Measurements from ENCODE around the gene KANK4. TPM values are rescaled to one million over a fixed set of nuclear protein-coding genes. Genes with fewer than 3 reads are reported as not detected.

KANK4 gene
- total RNA-seq, 1 donor = under 0.01 TPM

- Histone ChIP-seq H3K4me2 (ENCODE audit: insufficient read depth, low read length) (no peak overlapping the region), H3K79me2 (ENCODE audit: insufficient read depth, low read length) (no peaks in the 10 kb centered on the region), H3K27ac (ENCODE audit: low read depth, low read length) (no peak overlapping the region), H3K36me3 (ENCODE audit: insufficient read depth, low read length) (no peaks in the 10 kb centered on the region), H3K4me3 (ENCODE audit: insufficient read depth, low read length) (no peak overlapping the region), H3K9me3 (ENCODE audit: low read depth, low read length) (no peaks in the 10 kb centered on the region), H2AFZ (ENCODE audit: low read length) (no peak overlapping the region), H3K4me1 (ENCODE audit: insufficient read depth, low read length) (no peaks in the 10 kb centered on the region), H4K20me1 (ENCODE audit: insufficient read depth, low read length) (no peaks in the 10 kb centered on the region), H3K27me3 (ENCODE audit: insufficient read depth, low read length) (no peaks in the 10 kb centered on the region)
- DNase-seq (ENCODE audit: insufficient read length, low spot score, missing footprints) = no peak
- no peak for TF ChIP-seq CTCF (IDR thresholded peaks at IDR 0.05; ENCODE audit: extremely low read depth, low read depth, low read length)
Observed at GRCh38 chr1:62362926-62363325, 43.7 kb upstream of the KANK4 start.

- H3K4me2 ChIP-seq (ENCODE audit: insufficient read depth, low read length) = no peak overlapping the region
- no peaks in the 10 kb centered on the region for H3K9me3 ChIP-seq (ENCODE audit: low read depth, low read length)
- no peak overlapping the region for H2AFZ ChIP-seq (ENCODE audit: low read length)
- no peaks in the 10 kb centered on the region for H4K20me1 ChIP-seq (ENCODE audit: insufficient read depth, low read length)
- no peaks in the 10 kb centered on the region for H3K27me3 ChIP-seq (ENCODE audit: insufficient read depth, low read length)
- H3K27ac ChIP-seq (ENCODE audit: low read depth, low read length) = no peak overlapping the region
- no peak overlapping the region for H3K4me3 ChIP-seq (ENCODE audit: insufficient read depth, low read length)
- H3K4me1 ChIP-seq (ENCODE audit: insufficient read depth, low read length) = no peaks in the 10 kb centered on the region
- no peaks in the 10 kb centered on the region for H3K36me3 ChIP-seq (ENCODE audit: insufficient read depth, low read length)
- no peak for TF ChIP-seq CTCF (IDR thresholded peaks at IDR 0.05; ENCODE audit: extremely low read depth, low read depth, low read length)
- no peaks in the 10 kb centered on the region for H3K79me2 ChIP-seq (ENCODE audit: insufficient read depth, low read length)
- DNase-seq (ENCODE audit: insufficient read length, low spot score, missing footprints) = no peak
Observed at GRCh38 chr1:62362061-62362917, 43.1 kb upstream of the KANK4 start.

- Histone ChIP-seq H3K9me3 (ENCODE audit: low read depth, low read length) (no peaks in the 10 kb centered on the region), H4K20me1 (ENCODE audit: insufficient read depth, low read length) (no peaks in the 10 kb centered on the region), H3K4me3 (ENCODE audit: insufficient read depth, low read length) (no peak overlapping the region), H3K4me2 (ENCODE audit: insufficient read depth, low read length) (no peak overlapping the region), H3K27ac (ENCODE audit: low read depth, low read length) (no peak overlapping the region), H3K79me2 (ENCODE audit: insufficient read depth, low read length) (no peaks in the 10 kb centered on the region), H3K36me3 (ENCODE audit: insufficient read depth, low read length) (no peaks in the 10 kb centered on the region), H3K4me1 (ENCODE audit: insufficient read depth, low read length) (no peaks in the 10 kb centered on the region), H2AFZ (ENCODE audit: low read length) (no peak overlapping the region), H3K27me3 (ENCODE audit: insufficient read depth, low read length) (no peaks in the 10 kb centered on the region)
- TF ChIP-seq CTCF (IDR thresholded peaks at IDR 0.05; ENCODE audit: extremely low read depth, low read depth, low read length) = no peak
- no peak for DNase-seq (ENCODE audit: insufficient read length, low spot score, missing footprints)
Observed at GRCh38 chr1:62361431-62361830, 42.2 kb upstream of the KANK4 start.

- H4K20me1 ChIP-seq (ENCODE audit: insufficient read depth, low read length) = no peaks in the 10 kb centered on the region
- H3K27ac ChIP-seq (ENCODE audit: low read depth, low read length) = no peak overlapping the region
- TF ChIP-seq CTCF (IDR thresholded peaks at IDR 0.05; ENCODE audit: extremely low read depth, low read depth, low read length) = no peak
- H3K4me3 ChIP-seq (ENCODE audit: insufficient read depth, low read length) = no peak overlapping the region
- H3K79me2 ChIP-seq (ENCODE audit: insufficient read depth, low read length) = no peaks in the 10 kb centered on the region
- H2AFZ ChIP-seq (ENCODE audit: low read length) = no peak overlapping the region
- no peaks in the 10 kb centered on the region for H3K27me3 ChIP-seq (ENCODE audit: insufficient read depth, low read length)
- H3K4me1 ChIP-seq (ENCODE audit: insufficient read depth, low read length) = no peaks in the 10 kb centered on the region
- no peaks in the 10 kb centered on the region for H3K9me3 ChIP-seq (ENCODE audit: low read depth, low read length)
- H3K36me3 ChIP-seq (ENCODE audit: insufficient read depth, low read length) = no peaks in the 10 kb centered on the region
- no peak for DNase-seq (ENCODE audit: insufficient read length, low spot score, missing footprints)
- H3K4me2 ChIP-seq (ENCODE audit: insufficient read depth, low read length) = no peak overlapping the region
Observed at GRCh38 chr1:62358665-62359373, 39.6 kb upstream of the KANK4 start.
